HG03460 (cell line): ENCODE data around the gene UGT2B7.

Experiments used
- ATAC-seq: cut with Tn5 transposase; IDR thresholded peaks from one replicate; pipeline ENCODE4 v1.9.1; 2021; ENCODE audit not compliant: unreplicated experiment

Gene UGT2B7

GRCh38 chr4:69147334-69147733 is 51.1 kb downstream of the UGT2B7 start:
- no peak for ATAC-seq

- no peak for ATAC-seq
Observed at GRCh38 chr4:69154021-69154420, 57.7 kb downstream of the UGT2B7 start.

GRCh38 chr4:69156913-69157312 is 60.6 kb downstream of the UGT2B7 start:
- no peak for ATAC-seq
